GM21529 (cell line): ENCODE results near the gene TOP1.
A peak's percentile ranks its signal among the peaks of the same experiment; 100 is the strongest.
"Not testable (repeated sequence)": the region's sequence is repeated elsewhere in the genome, so short reads cannot be mapped to it uniquely, and the experiment has no call there.

Source experiments
- ATAC-seq: cut with Tn5 transposase; IDR thresholded peaks from one replicate; pipeline ENCODE4 v1.9.1; 2021; ENCODE audit not compliant: unreplicated experiment

The TOP1 gene

DNA sequence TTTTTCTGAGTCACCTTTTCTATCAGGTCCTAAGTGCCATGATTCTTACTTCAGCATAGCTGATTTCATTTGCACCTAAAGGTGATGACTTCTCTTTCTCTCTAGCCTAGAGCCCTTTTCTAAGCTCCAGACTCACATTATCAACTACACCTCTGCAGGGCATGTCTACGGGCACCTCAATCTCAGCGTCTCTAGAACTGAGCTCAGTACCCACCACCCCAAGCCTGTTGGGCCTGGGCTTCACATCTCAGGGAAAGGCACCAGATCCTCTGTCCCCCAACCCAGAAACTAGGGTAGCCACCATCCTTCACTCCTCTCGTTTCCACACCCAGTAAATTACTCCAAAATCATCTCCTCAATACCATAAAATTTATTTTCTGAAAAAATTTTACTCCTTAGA, 98.1 kb downstream of the TOP1 start:
- ATAC-seq: no peak

DNA sequence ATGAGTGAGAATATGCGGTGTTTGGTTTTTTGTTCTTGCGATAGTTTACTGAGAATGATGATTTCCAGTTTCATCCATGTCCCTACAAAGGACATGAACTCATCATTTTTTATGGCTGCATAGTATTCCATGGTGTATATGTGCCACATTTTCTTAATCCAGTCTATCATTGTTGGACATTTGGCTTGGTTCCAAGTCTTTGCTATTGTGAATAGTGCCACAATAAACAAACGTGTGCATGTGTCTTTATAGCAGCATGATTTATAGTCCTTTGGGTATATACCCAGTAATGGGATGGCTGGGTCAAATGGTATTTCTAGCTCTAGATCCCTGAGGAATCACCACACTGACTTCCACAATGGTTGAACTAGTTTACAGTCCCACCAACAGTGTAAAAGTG, 99.7 kb downstream of the TOP1 start:
- ATAC-seq: not testable (repeated sequence)

DNA sequence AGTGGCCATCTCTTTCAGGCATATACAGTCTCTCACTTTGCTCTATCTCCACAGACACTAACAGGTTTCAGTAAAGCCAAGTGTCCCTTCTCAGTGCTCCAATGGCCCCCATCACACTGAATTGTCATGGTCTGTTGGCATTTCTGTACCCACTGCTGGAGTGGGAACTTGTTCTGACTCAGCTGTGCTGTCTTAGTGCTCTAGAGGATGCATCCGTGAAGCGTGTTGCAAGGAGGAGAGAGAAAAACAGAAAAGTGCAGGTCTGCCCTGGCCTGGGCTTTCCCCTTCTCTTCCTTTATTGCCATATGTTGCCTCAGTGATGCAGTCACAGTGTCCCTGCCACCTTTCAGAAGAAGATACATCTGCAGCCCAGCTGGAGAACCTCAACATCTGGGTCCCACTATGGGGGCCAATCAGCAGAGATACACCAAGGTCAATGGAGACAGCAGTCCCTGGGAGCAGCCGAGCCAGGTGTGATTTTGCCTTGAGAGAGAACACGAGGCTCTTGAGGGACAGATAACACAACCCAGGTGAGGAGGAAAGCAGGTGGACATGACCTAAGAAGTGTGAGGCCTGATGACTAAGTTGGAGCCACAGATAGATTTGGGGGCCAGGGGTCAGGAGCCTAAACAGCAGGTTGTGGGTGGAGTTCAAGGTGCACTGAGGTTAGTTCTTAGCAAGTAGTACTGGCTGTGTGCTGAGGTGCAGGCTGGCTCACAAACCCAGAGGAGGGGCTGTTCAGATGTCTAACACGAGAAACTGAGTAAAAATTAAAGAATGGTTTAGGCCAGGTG, 103.2 kb downstream of the TOP1 start:
- ATAC-seq: no peak

DNA sequence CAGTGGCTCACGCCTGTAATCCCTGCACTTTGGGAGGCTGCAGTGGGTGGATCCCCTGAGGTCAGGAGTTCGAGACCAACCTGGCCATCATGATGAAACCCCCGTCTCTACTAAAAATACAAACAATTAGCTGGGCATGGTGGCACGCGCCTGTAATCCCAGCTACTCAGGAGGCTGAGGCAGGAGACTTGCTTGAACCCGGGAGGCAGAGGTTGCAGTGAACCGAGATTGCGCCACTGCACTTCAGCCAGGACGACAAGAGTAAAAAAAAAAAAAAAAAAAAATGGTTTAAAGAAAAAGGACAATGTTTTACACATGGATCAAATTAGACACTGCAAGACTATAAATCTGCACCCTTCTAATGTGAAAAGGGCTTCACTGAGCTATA, 103.8 kb downstream of the TOP1 start:
- ATAC-seq: not testable (repeated sequence)

DNA sequence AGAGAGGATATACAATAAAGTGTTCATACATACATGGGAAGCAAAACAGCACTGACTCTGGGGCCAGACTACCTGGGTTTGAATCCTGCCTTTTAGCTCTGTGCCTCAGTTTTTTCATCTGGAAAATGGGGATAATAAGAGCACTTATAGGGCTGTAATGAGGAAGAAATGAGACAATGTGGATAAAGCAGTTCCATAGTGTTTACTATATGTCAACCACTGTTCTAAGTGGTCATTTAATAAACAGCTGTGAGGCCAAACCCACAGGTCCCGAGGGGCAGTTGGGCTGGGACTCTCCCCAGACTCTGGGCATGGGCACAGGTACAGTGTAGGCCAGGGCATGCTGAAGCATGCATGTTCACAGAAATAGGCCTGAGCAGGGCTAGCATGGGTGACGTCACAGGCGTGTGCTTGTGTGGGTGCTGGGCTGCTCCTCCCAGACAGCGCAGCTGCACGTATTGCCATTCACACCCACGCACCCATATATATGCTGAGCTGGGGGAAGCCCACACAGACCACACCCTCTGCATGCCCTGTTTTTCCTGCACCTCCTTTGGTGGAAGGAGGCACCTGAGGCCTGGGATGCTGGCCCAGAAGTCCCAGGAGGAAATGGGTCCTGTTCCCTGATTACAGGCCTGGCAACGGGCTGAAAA, 105.2 kb downstream of the TOP1 start:
- ATAC-seq: peak; percentile 47

DNA sequence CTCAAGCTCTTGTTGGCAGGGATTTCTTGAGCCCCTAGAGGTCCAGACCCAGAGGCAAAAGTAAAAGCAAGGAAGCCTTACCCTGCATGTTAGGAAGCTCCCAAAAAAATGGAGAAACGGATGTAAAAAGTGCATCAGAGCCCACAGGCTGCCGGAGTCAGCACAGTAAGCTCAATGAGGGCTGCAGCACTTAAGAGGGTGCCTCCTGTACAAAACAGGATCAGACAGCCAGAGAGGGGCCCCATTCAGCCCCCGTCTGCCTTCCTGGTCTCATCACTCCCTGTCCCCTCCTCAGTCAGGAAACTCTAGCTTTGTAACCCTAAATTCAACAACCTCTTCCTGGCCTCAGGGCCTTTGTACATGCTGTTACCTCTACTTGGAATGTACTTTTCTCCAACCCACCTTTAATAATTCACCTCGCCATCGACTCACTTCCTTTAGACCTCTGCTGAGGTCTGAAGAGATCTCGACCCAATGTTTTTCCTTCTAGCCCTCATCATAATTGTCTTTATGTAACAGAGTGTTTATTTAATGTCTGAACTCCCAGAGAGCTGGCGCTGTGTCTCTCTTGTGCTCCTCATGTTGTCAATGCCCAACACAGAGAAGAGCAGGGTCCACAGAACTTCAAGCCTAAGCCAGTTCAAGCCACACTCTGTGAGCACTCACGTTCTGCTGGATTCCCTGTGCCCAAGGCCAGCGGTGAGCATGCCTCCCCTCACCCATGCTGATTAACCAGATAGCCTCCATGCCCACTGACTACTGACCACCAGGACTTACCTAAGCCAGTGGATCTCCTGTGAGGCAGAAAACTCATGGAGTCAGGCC, 106.0 kb downstream of the TOP1 start:
- no peak for ATAC-seq

DNA sequence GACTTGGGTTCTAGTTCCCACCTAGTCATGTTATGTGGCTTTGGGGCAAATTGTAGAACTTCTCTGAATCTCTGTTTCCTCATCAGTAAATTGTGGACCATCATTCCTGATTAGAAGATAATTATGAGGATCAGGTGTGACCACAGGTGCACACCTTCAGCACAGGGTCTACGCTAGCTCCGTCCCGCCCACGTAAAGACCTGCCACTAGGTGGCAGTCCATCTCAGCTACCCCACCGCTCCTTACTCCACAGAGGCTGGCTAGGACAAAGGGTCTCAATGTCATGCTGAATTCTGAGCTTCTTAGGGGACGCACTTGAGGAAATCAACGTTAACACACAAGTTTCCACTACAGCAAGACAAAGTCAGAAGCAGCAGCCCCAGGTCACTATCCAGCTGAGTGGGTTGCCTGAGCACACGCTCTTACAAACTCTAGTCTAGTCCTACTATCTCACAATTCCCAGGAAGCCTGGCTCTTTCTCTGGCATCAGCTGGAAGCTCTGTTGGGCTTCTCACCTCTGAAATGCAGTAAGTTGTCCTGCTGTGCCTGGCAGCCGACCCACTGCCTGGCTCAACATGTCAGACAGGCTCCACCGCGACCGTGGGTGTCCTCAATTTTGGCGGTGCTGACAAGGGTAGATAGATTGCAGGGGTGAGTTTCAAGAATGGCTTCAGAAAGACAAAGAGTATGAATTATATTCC, 106.7 kb downstream of the TOP1 start:
- ATAC-seq: no peak

DNA sequence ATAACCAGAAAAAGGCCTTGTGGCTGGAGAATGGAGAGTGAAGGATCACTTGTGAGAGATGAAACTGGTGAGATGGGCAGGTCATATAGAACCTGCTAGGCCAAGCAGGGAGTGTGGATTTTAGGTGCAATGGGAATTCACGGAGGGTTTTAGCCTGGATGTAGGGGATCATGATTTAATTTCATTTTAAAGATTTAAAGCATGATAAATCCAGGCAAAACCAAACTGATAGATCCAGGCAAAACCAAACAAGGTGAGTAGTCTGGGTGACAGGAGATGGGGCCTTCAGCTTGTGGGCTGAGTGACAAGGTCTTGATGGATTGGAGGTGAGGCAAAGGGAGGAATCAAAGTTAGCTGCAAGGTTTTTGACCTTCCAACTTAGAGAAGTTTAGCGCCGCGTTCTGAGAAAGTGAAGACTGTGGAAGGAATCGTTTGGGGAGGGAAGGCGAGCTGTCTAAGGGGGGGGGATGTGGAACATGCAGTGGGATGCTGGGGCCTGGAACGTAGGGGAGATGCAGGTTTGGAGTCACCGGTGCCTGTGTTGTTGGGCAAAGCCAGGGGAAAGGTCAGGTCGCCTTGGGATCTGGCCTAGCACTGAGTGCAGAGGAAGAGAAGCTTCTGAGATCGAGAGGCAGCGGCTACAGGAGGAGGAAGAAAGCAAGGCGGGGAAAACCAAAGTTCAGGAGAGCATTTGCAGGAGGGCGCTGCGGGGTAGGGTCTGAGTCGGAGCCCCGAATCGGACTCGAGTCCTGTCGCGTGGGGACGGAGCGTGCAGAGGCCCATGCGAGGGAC, 107.5 kb downstream of the TOP1 start:
- ATAC-seq: peak; percentile 1

DNA sequence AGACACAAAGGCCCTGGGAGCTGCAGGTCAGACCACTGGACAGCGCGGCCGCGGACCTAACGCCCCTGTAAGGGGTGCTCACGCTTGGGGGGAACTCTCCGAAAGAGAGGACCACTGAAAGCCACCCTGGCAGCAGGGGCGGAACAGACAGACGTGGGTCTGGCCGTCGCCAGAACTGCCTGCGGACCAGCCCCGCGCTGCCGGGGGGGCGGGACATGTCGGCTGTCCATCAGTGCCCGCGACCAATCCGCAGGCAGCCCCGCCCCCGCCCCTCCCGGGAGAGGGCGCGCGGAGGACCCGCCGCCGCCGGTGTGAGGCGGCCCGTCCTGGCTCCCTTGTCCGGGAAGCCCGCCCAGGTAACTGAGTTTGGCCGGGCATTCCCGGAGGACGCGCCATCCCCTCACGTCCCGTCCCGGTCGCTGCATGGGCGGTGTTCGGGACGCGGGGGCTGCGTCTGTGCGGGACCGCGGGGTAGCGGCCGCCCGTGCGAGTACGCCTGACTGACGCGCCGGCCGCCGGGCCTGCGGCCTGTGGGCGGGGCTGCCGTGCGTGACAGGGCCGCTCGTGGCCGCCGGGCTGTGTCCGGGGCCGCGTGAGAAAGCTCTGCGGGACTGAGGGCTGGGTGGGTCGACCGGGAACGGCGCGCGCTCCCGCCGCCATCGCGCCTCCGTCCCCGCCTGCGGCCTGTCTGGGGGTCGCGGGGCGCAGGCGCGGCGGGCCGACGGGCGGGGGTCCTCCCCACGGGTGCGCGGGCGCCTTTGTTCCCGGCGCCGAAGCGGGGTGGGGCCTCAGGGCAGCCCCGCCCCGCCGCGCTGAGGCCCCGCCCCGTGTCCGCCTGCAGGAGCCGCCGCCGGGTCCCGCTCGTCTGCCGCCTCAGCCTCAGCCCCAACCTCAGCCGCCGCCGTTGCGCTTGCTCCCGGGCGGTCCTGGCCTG, 108.3 kb downstream of the TOP1 start, which contains the start of gene PLCG1:
TSS of gene PLCG1 (plus strand) at position 864 of the 934 bp plus-strand sequence. CDS start 99 bp downstream, outside the sequence.
- peak; percentile 56 for ATAC-seq

DNA sequence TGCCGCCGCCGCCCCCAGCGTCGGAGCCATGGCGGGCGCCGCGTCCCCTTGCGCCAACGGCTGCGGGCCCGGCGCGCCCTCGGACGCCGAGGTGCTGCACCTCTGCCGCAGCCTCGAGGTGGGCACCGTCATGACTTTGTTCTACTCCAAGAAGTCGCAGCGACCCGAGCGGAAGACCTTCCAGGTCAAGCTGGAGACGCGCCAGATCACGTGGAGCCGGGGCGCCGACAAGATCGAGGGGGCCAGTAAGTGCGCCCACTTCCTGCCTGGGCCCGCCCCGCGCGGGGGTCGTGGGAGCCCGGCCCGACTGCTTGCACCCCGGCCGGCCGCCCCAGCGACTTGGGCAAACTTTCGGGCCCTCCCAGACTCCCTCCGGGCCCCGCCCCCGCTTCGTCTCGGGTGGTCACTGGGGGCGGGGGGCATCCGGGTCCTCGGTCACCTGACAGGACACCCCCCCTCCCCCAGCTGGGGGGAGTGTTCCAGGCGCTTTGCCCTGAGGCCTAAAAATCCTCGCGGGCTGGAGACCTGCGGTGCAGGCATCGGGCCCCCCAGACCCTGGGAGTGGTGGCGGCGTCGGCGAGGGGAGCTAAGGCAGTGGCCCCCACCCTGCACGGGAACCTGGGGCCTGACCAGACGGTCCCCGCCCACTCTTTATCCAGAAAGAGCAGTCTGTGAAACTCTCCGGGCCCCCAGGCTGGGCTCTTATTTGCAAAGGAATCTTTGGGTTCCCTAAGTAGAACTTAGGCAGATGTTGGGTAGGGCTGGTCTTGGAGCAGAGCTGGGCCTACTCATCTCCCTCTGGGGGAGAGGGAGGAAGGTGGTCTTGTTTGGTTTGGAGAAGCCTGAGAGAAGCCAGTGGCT, 109.2 kb downstream of the TOP1 start:
- peak; percentile 15 for ATAC-seq

DNA sequence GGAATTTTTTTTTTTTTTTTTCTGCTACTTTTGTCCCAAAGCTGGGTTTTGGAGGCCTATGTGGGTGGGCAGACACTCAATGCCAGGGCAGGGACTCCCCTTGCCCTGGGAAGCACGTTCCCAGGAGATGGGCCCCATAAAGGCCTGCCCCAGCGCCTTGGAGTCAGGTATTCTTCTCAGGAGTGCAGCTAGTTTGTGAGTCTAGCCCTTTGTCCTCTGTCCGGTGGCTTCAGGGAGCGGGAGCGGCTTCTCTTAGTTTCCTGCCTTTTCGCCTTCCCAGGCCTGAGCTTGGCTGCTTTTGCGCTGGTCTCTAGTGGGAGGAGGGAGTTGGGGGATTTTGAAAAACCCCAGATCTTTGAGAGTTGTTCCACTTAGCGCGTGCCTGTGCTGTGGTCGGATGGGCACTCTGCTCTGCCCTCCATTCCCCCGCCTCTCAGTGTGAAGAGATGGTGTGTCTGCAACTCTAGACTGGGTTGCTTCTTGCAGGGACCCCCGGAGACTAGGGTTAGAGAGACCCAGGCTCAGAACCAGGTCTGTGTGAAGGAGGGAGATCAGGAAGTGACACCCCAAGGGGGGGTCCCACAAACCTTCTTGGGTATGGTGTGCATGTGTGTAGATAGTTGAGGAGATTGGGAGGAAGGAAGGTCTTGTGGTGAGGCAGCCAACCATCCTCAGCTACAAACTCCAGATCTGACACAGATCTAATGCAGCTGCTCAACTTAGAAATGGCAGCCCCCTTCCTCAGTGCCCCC, 110.0 kb downstream of the TOP1 start:
- no peak for ATAC-seq

DNA sequence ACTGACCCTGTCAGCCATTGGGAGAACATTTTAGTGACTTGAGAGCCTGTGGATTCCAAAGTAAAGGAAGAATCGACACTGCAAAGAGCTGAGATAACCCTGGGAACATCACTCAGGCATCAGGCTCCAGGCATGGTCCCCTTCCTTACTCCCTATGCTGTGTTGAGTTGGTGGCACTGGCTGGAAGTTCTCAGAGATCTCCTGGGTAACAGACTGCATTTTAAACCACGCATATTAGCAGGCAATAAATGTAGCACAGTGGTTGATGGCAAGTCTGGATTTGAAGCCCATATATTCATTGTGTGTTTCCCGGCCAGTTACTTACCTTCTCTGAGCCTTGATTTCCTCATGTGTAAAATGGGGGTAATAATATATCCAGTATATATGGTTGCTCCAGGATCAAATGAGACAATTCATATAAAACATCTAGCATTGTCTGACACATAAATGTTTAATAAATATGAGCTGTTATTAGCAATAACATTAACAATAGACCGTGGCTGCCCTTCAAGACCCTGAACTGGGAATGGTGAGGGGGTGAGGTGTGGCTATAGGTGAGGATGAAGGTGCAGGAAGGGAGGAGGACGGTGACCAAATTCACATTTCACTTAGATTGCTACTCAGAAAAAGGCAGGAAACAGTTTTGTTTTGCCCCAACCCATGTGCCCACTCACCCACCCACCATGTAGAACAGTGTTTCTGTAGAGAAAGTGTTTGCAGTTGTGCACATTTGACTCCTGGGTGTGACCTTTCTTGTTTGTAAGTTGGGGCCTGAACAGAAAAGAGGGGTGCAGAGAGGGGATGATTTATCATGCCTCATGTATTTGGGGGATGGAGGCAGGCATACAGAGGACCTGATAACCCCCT, 110.8 kb downstream of the TOP1 start:
- ATAC-seq: no peak

DNA sequence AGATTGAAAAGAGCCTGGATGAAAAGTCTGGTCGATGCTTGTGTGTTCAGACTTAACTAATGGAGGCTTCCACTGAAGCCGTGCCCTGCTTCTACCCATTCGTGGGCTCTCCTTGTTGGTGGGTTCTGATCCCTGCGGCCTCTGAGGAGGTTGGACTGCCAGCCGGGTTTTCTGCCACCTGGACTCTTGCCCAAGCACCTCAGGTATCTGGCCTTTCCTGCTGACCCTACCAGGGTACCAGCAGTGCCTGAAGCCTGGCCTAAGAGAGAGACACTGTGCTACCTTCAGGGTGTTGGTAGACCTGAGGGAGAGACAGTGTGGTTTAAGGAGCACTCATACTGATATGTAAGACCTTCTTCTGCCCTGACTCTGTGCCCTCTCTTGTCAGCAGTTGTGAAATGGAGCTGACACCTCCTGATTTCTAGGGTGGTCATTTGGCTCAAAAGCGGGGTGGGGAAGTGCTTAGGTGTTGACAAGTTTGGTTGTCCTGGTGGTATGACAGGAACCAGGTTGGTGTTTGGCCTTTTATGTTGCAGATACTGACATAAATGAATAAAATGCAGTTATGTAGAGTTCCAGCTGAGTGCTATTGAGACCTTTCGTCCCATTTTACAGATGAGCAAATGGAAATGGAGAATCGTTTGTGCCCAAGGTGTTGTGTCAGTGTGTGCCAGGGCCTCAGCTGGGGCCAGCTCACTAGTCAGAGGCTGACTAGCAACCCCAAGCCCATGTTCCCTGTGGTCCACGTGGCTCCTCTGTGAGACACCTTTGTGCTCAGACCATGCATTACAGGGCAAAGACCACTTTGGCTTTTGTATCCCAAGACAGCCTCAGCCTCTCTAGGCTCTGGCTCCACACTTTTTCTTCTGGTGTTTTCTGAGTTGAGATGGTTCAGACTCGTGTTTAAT, 111.9 kb downstream of the TOP1 start:
- no peak for ATAC-seq

DNA sequence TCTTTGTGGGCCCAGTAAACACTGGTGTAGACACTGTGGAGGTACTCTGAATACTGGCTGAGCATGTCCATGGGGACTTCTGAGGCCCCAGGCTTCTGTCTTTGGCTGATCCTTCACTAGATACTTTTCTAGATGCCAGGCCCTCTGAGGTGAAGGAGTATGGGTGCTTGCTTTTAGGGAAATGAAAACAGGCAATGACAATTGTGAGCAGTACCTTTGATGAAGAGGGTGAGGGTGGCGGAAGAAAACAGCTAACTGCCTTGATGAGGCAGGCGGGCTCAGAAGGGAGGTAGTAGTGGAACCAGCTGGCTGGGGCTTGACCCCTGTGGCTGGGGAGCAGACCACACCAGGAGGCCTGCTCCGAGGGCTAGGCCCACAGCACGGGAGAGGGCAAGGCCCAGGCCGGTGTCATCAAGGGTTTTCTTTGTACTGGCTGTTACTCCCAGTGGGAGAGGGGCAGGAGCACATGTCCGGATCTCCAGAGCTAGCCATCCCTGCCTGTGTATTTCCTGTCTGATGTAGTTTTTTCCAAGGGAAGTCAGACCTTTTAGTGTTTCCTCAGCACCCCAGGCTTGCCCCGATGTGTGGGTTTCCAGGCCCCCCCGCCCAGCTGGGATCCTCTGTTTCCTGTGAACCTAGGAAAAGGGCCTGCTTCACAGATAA, 112.7 kb downstream of the TOP1 start:
- no peak for ATAC-seq

DNA sequence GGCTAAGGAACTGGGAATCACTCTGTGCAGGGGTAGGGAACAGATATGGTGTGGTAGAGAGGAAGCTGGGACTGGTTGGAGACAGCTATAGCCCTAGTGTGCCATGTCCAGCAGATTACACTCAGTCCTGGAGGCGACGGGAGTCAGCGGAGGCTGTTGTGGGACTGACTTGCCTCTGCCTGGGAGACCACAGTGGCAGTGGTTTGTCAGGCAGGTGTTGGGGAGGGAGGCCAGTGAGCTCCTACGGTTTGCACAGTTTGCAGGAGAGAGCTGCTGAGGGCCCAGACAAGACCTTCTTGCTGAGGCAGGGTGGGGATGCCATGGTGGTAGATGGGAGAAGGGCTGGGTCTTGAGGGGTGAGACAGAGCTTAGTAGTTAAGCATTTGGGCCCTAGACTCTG, 113.6 kb downstream of the TOP1 start:
- no peak for ATAC-seq
